ENCODE data around the gene APOBEC2. TPM values are rescaled to one million over a fixed set of nuclear protein-coding genes. Genes with fewer than 3 reads are reported as not detected.

The APOBEC2 gene
- total RNA-seq, 2 experiments from 2014 or later: not detected

GRCh38 chr6:41075651-41076626 is 22.9 kb downstream of the APOBEC2 start:
- ChIA-PET CTCF (interaction anchor here (0.7 to 1.0 kb wide), 2 partner anchors 12 to 106 kb away, joined by 4 to 6 read pairs; no protein-coding TSS in a partner anchor), POLR2A (interaction anchor here (0.7 kb wide), 1 partner anchor 27 kb away, joined by 3 read pairs; no protein-coding TSS in a partner anchor)

- POLR2A ChIA-PET: no interaction called here
- CTCF ChIA-PET: no interaction called here
These were observed 24.5 kb downstream of the APOBEC2 start for GRCh38 chr6:41077536-41077935.

- ChIA-PET POLR2A (no interaction called here), CTCF (no interaction called here)
These were observed 25.1 kb downstream of the APOBEC2 start for GRCh38 chr6:41078101-41078500.

- CTCF ChIA-PET: no interaction called here
These were observed 26.1 kb downstream of the APOBEC2 start for GRCh38 chr6:41079080-41079479.

GRCh38 chr6:41080621-41081020 is 27.6 kb downstream of the APOBEC2 start:
- ChIA-PET POLR2A (no interaction called here), CTCF (no interaction called here)

More at GRCh38 chr6:41079080-41079479, 26.1 kb downstream of the APOBEC2 start:
- POLR2A ChIA-PET: no interaction called here

- POLR2A ChIA-PET: no interaction called here
These were observed 30.1 kb downstream of the APOBEC2 start for GRCh38 chr6:41083072-41083471.

GRCh38 chr6:41085182-41085581 is 32.2 kb downstream of the APOBEC2 start:
- ChIA-PET POLR2A (no interaction called here), CTCF (no interaction called here)

More at GRCh38 chr6:41083072-41083471, 30.1 kb downstream of the APOBEC2 start:
- CTCF ChIA-PET: no interaction called here

GRCh38 chr6:41088451-41088850 is 35.4 kb downstream of the APOBEC2 start:
- ChIA-PET POLR2A (no interaction called here), CTCF (interaction anchor here (1.8 kb wide), 1 partner anchor 12 kb away, joined by 6 read pairs; no protein-coding TSS in a partner anchor)

- ChIA-PET CTCF (interaction anchor here (1.0 to 1.4 kb wide), 3 partner anchors 13 to 109 kb away, joined by 4 to 8 read pairs (median 4); no protein-coding TSS in a partner anchor), POLR2A (interaction anchor here (0.7 kb wide), 1 partner anchor 16 kb away, joined by 3 read pairs; no protein-coding TSS in a partner anchor)
These were observed 38.1 kb downstream of the APOBEC2 start for GRCh38 chr6:41090841-41091761.

GRCh38 chr6:41092421-41093140 is 39.6 kb downstream of the APOBEC2 start:
- POLR2A ChIA-PET: no interaction called here
- CTCF ChIA-PET: interaction anchor here (1.0 to 1.4 kb wide), 5 partner anchors 8 to 107 kb away, joined by 3 to 8 read pairs (median 4); no protein-coding TSS in a partner anchor

GRCh38 chr6:41093729-41094128 is 40.7 kb downstream of the APOBEC2 start:
- POLR2A ChIA-PET: no interaction called here
- CTCF ChIA-PET: interaction anchor here (0.6 kb wide), 1 partner anchor 88 kb away, joined by 4 read pairs; no protein-coding TSS in a partner anchor

- CTCF ChIA-PET: no interaction called here
- POLR2A ChIA-PET: no interaction called here
These were observed 44.6 kb downstream of the APOBEC2 start for GRCh38 chr6:41097467-41098090.

GRCh38 chr6:41098366-41098765 is 45.4 kb downstream of the APOBEC2 start:
- CTCF ChIA-PET: no interaction called here
- POLR2A ChIA-PET: no interaction called here

- CTCF ChIA-PET: interaction anchor here (0.8 to 1.6 kb wide), 2 partner anchors 9 to 81 kb away, joined by 3 to 4 read pairs; no protein-coding TSS in a partner anchor
- POLR2A ChIA-PET: no interaction called here
These were observed 47.9 kb downstream of the APOBEC2 start for GRCh38 chr6:41100871-41101287.

- CTCF ChIA-PET: interaction anchor here (1.5 to 2.2 kb wide), 2 partner anchors 12 to 216 kb away, joined by 4 to 5 read pairs; no protein-coding TSS in a partner anchor
These were observed 50.8 kb downstream of the APOBEC2 start for GRCh38 chr6:41103847-41104246.

GRCh38 chr6:41111017-41111416 is 58.0 kb downstream of the APOBEC2 start:
- POLR2A ChIA-PET: no interaction called here
- CTCF ChIA-PET: interaction anchor here (0.7 kb wide), 1 partner anchor 84 kb away, joined by 4 read pairs; no protein-coding TSS in a partner anchor

More at GRCh38 chr6:41103847-41104246, 50.8 kb downstream of the APOBEC2 start:
- POLR2A ChIA-PET: no interaction called here

Measured in activated CD8-positive, alpha-beta memory T cell treated with anti-CD3 and anti-CD28 coated beads for 36 hours (primary cell).